WTC11 (cell line): ENCODE results near the gene PHAF1.

ENCODE experiments used
- ATF6 ChIP-seq: sonication (generic); formaldehyde crosslinking; IDR thresholded peaks from 2 replicates; pipeline ENCODE4 v1.8.1; 2023; ENCODE audit warnings: mild to moderate bottlenecking, missing genetic modification reagents
- CREM ChIP-seq: sonication (generic); formaldehyde crosslinking; IDR thresholded peaks from 2 replicates; pipeline ENCODE4 v1.8.1; 2022; ENCODE audit warnings: mild to moderate bottlenecking, missing genetic modification reagents, moderate library complexity
- CTCF ChIP-seq: fragments of 200-600 bp; IDR thresholded peaks from 2 replicates; pipeline ENCODE4 v1.8.0; 2022; ENCODE audit warnings: antibody characterized with exemption
- ELF4 ChIP-seq: sonication (generic); formaldehyde crosslinking; IDR thresholded peaks from 2 replicates; pipeline ENCODE4 v1.8.1; 2022; ENCODE audit warnings: low read depth, mild to moderate bottlenecking, moderate library complexity, missing genetic modification reagents
- ETV6 ChIP-seq: sonication (generic); formaldehyde crosslinking; IDR thresholded peaks from 2 replicates; pipeline ENCODE4 v1.8.1; 2022; ENCODE audit warnings: mild to moderate bottlenecking, missing genetic modification reagents
- HMGXB4 ChIP-seq: sonication (generic); formaldehyde crosslinking; IDR thresholded peaks from 2 replicates; pipeline ENCODE4 v1.8.1; 2023; ENCODE audit warnings: mild to moderate bottlenecking, moderate library complexity, missing genetic modification reagents
- IRF2 ChIP-seq: sonication (generic); formaldehyde crosslinking; IDR thresholded peaks from 2 replicates; pipeline ENCODE4 v1.8.0; 2022; ENCODE audit warnings: low read depth, missing genetic modification reagents, borderline replicate concordance
- JUN ChIP-seq: sonication (generic); formaldehyde crosslinking; IDR thresholded peaks from 2 replicates; pipeline ENCODE4 v1.8.0; 2023; ENCODE audit warnings: mild to moderate bottlenecking, missing genetic modification reagents
- MXD4 ChIP-seq: fragments of 250-450 bp; sonication (Bioruptor Pico); IDR thresholded peaks from 2 replicates; pipeline ENCODE4 v1.8.0; 2021; ENCODE audit warnings: mild to moderate bottlenecking, moderate library complexity, borderline replicate concordance
- TCF7 ChIP-seq: sonication (generic); formaldehyde crosslinking; IDR thresholded peaks from 2 replicates; pipeline ENCODE4 v1.8.0; 2022; ENCODE audit warnings: mild to moderate bottlenecking, low read depth, missing genetic modification reagents, moderate library complexity
- USF2 ChIP-seq: sonication (generic); formaldehyde crosslinking; IDR thresholded peaks from 2 replicates; pipeline ENCODE4 v1.8.1; 2023; ENCODE audit warnings: mild to moderate bottlenecking, missing genetic modification reagents, moderate library complexity

- TF ChIP-seq TCF7 (CRISPR knock-in tag), result no peak
- no peak for TF ChIP-seq CREM (CRISPR knock-in tag)
- no peak for TF ChIP-seq CTCF
- no peak for TF ChIP-seq HMGXB4
- no peak for TF ChIP-seq ATF6 (CRISPR knock-in tag)
- TF ChIP-seq IRF2, result no peak
- TF ChIP-seq JUN, result no peak
- TF ChIP-seq ELF4 (CRISPR knock-in tag), result no peak
- TF ChIP-seq MXD4 (CRISPR knock-in tag), result no peak
- no peak for TF ChIP-seq ETV6 (CRISPR knock-in tag)
- TF ChIP-seq USF2 (CRISPR knock-in tag), result no peak
Measured at GRCh38 chr16:67149276-67150046, 39.7 kb downstream of the PHAF1 start.
